ENCODE results near the gene SLC38A9. TPM values are rescaled to one million over a fixed set of nuclear protein-coding genes. Genes with fewer than 3 reads are reported as not detected.
"Not testable (repeated sequence)": the region's sequence is repeated elsewhere in the genome, so short reads cannot be mapped to it uniquely, and the experiment has no call there.

SLC38A9 gene
- total and polyA plus RNA-seq, 7 experiments from 2014 or later = 12.2 to 32.6 (median 22.2) TPM

- intact Hi-C loops (cut with micrococcal nuclease) = no loop called here
- H3K4me1 ChIP-seq (ENCODE audit: control insufficient read depth in 2 of 2, insufficient read depth in 2 of 2, low read length in 2 of 2) = no peaks in the 10 kb centered on the region
- H3K27ac ChIP-seq (ENCODE audit: low read depth, low read length) = no peak overlapping the region
- H3K36me3 Mint-ChIP-seq = peaks cover 0 to 26% (median 4%) of the 10 kb centered on the region in 5 donors
- no peak overlapping the region for H3K4me3 ChIP-seq (ENCODE audit: low read length)
- H3K27ac Mint-ChIP-seq = peak overlapping the region in 1 of 9 donors; percentile 23
- H3K27me3 ChIP-seq (ENCODE audit: control insufficient read depth in 2 of 2, insufficient read depth in 2 of 2, low read length in 2 of 2) = no peaks in the 10 kb centered on the region
- CTCF ChIA-PET = interaction anchor here (2.3 kb wide), 1 partner anchor 9 kb away, joined by 9 read pairs; no protein-coding TSS in a partner anchor
- no peak for DNase-seq
- ATAC-seq = no peak
- H3K4me1 Mint-ChIP-seq = peaks cover 3 to 24% (median 8%) of the 10 kb centered on the region in 7 donors
- no peaks in the 10 kb centered on the region for H3K27me3 Mint-ChIP-seq
- POLR2A ChIA-PET = no interaction called here
- H3K36me3 ChIP-seq (ENCODE audit: control insufficient read depth in 2 of 3, insufficient read depth in 3 of 3, low read length in 3 of 3) = no peaks in the 10 kb centered on the region
- H3K9me3 ChIP-seq (ENCODE audit: control insufficient read depth in 2 of 3, low read length in 3 of 3) = no peaks in the 10 kb centered on the region
- no peaks in the 10 kb centered on the region for H3K9me3 Mint-ChIP-seq
- no peak overlapping the region for H3K4me3 Mint-ChIP-seq
Observed at GRCh38 chr5:55700745-55701144, 11.4 kb downstream of the SLC38A9 start.

DNA sequence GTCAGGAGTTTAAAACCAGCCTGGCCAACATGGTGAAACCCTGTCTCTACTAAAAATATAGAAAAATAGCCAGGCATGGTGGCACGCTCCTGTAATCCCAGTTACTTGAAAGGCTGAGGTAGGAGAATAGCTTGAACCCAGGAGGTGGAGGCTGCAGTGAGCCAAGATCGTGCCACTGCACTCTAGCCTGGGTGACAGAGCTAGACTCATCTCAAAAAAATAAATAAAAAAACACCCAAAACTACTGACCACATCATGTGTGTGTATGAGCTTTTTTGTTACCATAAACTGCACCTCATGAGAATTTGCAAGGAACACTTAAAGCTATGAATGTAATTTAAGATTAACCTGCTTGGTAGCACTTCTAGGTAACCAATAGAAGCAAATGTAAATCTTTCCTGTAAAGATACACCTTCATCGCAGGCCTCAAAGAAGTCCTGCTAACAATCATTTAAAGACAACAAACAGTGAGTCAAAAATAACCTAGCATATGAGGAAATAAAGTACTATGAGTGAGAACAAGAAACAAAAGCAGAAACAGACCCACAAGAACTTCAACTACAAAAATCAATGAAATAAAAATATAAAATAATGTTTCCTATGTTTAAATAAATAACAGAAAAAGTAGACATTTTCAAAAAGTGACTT, 13.0 kb downstream of the SLC38A9 start:
- Histone ChIP-seq H3K4me3 (ENCODE audit: low read length) (no peak overlapping the region), H3K4me1 (ENCODE audit: control insufficient read depth in 2 of 2, insufficient read depth in 2 of 2, low read length in 2 of 2) (no peaks in the 10 kb centered on the region), H3K36me3 (ENCODE audit: control insufficient read depth in 2 of 3, insufficient read depth in 3 of 3, low read length in 3 of 3) (no peaks in the 10 kb centered on the region), H3K27me3 (ENCODE audit: control insufficient read depth in 2 of 2, insufficient read depth in 2 of 2, low read length in 2 of 2) (no peaks in the 10 kb centered on the region), H3K27ac (ENCODE audit: low read depth, low read length) (no peak overlapping the region), H3K9me3 (ENCODE audit: control insufficient read depth in 2 of 3, low read length in 3 of 3) (no peaks in the 10 kb centered on the region)
- Mint-ChIP-seq H3K27me3 (no peaks in the 10 kb centered on the region), H3K9me3 (no peaks in the 10 kb centered on the region), H3K4me1 (peaks cover 0 to 28% (median 8%) of the 10 kb centered on the region in 7 donors), H3K27ac (peak overlapping the region in 1 of 9 donors; percentile 9), H3K36me3 (peaks cover 0 to 26% (median 7%) of the 10 kb centered on the region in 5 donors), H3K4me3 (no peak overlapping the region)
- ChIA-PET CTCF (no interaction called here), POLR2A (no interaction called here)
- no peak for ATAC-seq
- intact Hi-C loops (cut with micrococcal nuclease) = no loop called here
- DNase-seq = no peak

DNA sequence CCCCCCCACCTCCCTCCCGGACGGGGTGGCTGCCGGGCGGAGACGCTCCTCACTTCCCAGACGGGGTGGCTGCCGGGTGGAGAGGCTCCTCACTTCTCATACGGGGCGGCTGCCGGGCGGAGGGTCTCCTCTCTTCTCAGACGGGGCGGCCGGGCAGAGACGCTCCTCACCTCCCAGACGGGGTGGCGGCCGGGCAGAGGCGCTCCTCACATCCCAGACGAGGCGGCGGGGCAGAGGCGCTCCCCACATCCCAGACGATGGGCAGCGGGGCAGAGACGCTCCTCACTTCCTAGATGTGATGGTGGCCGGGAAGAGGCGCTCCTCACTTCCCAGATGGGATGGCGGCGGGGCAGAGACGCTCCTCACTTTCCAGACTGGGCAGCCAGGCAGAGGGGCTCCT, 15.4 kb downstream of the SLC38A9 start:
- H3K4me1 ChIP-seq (ENCODE audit: control insufficient read depth in 2 of 2, insufficient read depth in 2 of 2, low read length in 2 of 2); H3K27ac ChIP-seq (ENCODE audit: low read depth, low read length); H3K9me3 ChIP-seq (ENCODE audit: control insufficient read depth in 2 of 3, low read length in 3 of 3); POLR2A ChIA-PET; intact Hi-C loops (cut with micrococcal nuclease); H3K27ac Mint-ChIP-seq; H3K36me3 ChIP-seq (ENCODE audit: control insufficient read depth in 2 of 3, insufficient read depth in 3 of 3, low read length in 3 of 3); ATAC-seq; H3K27me3 Mint-ChIP-seq; H3K4me3 ChIP-seq (ENCODE audit: low read length); H3K4me3 Mint-ChIP-seq; DNase-seq; H3K27me3 ChIP-seq (ENCODE audit: control insufficient read depth in 2 of 2, insufficient read depth in 2 of 2, low read length in 2 of 2); CTCF ChIA-PET; H3K9me3 Mint-ChIP-seq: not testable (repeated sequence)
- peaks cover 3 to 24% (median 7%) of the 10 kb centered on the region in 7 donors for H3K4me1 Mint-ChIP-seq
- H3K36me3 Mint-ChIP-seq = peaks cover 0 to 19% (median 8%) of the 10 kb centered on the region in 5 donors

- DNase-seq = peak in 2 of 9 donors; percentile 5 to 11
- Histone ChIP-seq H3K27ac (ENCODE audit: low read depth, low read length) (no peak overlapping the region), H3K4me1 (ENCODE audit: control insufficient read depth in 2 of 2, insufficient read depth in 2 of 2, low read length in 2 of 2) (peaks cover 0 to 3% of the 10 kb centered on the region in 2 donors), H3K27me3 (ENCODE audit: control insufficient read depth in 2 of 2, insufficient read depth in 2 of 2, low read length in 2 of 2) (no peaks in the 10 kb centered on the region), H3K4me3 (ENCODE audit: low read length) (no peak overlapping the region), H3K36me3 (ENCODE audit: control insufficient read depth in 2 of 3, insufficient read depth in 3 of 3, low read length in 3 of 3) (no peaks in the 10 kb centered on the region), H3K9me3 (ENCODE audit: control insufficient read depth in 2 of 3, low read length in 3 of 3) (no peaks in the 10 kb centered on the region)
- Mint-ChIP-seq H3K4me3 (no peak overlapping the region), H3K36me3 (peaks cover 0 to 11% (median 8%) of the 10 kb centered on the region in 5 donors), H3K4me1 (peaks cover 0 to 24% (median 6%) of the 10 kb centered on the region in 7 donors), H3K9me3 (no peaks in the 10 kb centered on the region), H3K27ac (no peak overlapping the region), H3K27me3 (no peaks in the 10 kb centered on the region)
- no peak for ATAC-seq
- CTCF ChIA-PET = interaction anchor here (0.6 to 1.5 kb wide), 4 partner anchors 129 to 533 kb away, joined by 3 to 4 read pairs (median 4); no protein-coding TSS in a partner anchor
- POLR2A ChIA-PET = no interaction called here
- intact Hi-C loops (cut with micrococcal nuclease) = loop anchor here (1.0 to 5.0 kb wide), 4 partner anchors 350 to 507 kb away; partner anchors contain the start of gene CCNO (in 1 of the 2)
Observed at GRCh38 chr5:55694152-55694830, 17.8 kb downstream of the SLC38A9 start.

- Mint-ChIP-seq H3K4me3 (no peak overlapping the region), H3K36me3 (peaks cover 0 to 7% (median 4%) of the 10 kb centered on the region in 5 donors), H3K27me3 (no peaks in the 10 kb centered on the region), H3K4me1 (peaks cover 0 to 22% (median 6%) of the 10 kb centered on the region in 7 donors), H3K9me3 (no peaks in the 10 kb centered on the region), H3K27ac (no peak overlapping the region)
- intact Hi-C loops (cut with micrococcal nuclease) = loop anchor here (1.0 to 5.0 kb wide), 5 partner anchors 285 to 520 kb away; partner anchors contain the start of gene CCNO (in 1 of the 2)
- no peaks in the 10 kb centered on the region for H3K9me3 ChIP-seq (ENCODE audit: control insufficient read depth in 2 of 3, low read length in 3 of 3)
- H3K36me3 ChIP-seq (ENCODE audit: control insufficient read depth in 2 of 3, insufficient read depth in 3 of 3, low read length in 3 of 3) = no peaks in the 10 kb centered on the region
- CTCF ChIA-PET = interaction anchor here (0.6 to 2.6 kb wide), 18 partner anchors 9 to 521 kb away, joined by 3 to 22 read pairs (median 3); no protein-coding TSS in a partner anchor
- no peaks in the 10 kb centered on the region for H3K27me3 ChIP-seq (ENCODE audit: control insufficient read depth in 2 of 2, insufficient read depth in 2 of 2, low read length in 2 of 2)
- POLR2A ChIA-PET = no interaction called here
- ATAC-seq (no peak), DNase-seq (no peak)
- H3K27ac ChIP-seq (ENCODE audit: low read depth, low read length) = no peak overlapping the region
- H3K4me1 ChIP-seq (ENCODE audit: control insufficient read depth in 2 of 2, insufficient read depth in 2 of 2, low read length in 2 of 2) = peaks cover 0 to 3% of the 10 kb centered on the region in 2 donors
- H3K4me3 ChIP-seq (ENCODE audit: low read length) = no peak overlapping the region
Observed at GRCh38 chr5:55692509-55692908, 19.6 kb downstream of the SLC38A9 start.

- ATAC-seq (no peak), DNase-seq (no peak)
- CTCF ChIA-PET = interaction anchor here (0.6 to 2.6 kb wide), 19 partner anchors 9 to 521 kb away, joined by 3 to 22 read pairs (median 3); no protein-coding TSS in a partner anchor
- Mint-ChIP-seq H3K27ac (no peak overlapping the region), H3K4me1 (peaks cover 0 to 22% (median 6%) of the 10 kb centered on the region in 7 donors), H3K4me3 (no peak overlapping the region), H3K9me3 (no peaks in the 10 kb centered on the region), H3K36me3 (peaks cover 0 to 4% (median 4%) of the 10 kb centered on the region in 5 donors), H3K27me3 (no peaks in the 10 kb centered on the region)
- Histone ChIP-seq H3K27me3 (ENCODE audit: control insufficient read depth in 2 of 2, insufficient read depth in 2 of 2, low read length in 2 of 2) (no peaks in the 10 kb centered on the region), H3K4me3 (ENCODE audit: low read length) (no peak overlapping the region), H3K36me3 (ENCODE audit: control insufficient read depth in 2 of 3, insufficient read depth in 3 of 3, low read length in 3 of 3) (no peaks in the 10 kb centered on the region), H3K27ac (ENCODE audit: low read depth, low read length) (no peak overlapping the region), H3K9me3 (ENCODE audit: control insufficient read depth in 2 of 3, low read length in 3 of 3) (no peaks in the 10 kb centered on the region), H3K4me1 (ENCODE audit: control insufficient read depth in 2 of 2, insufficient read depth in 2 of 2, low read length in 2 of 2) (peaks cover 0 to 3% of the 10 kb centered on the region in 2 donors)
- POLR2A ChIA-PET = no interaction called here
- intact Hi-C loops (cut with micrococcal nuclease) = loop anchor here (1.0 to 5.0 kb wide), 5 partner anchors 285 to 520 kb away; partner anchors contain the start of gene CCNO (in 1 of the 2)
Observed at GRCh38 chr5:55692106-55692417, 20.1 kb downstream of the SLC38A9 start.

Data from naive thymus-derived CD4-positive, alpha-beta T cell (primary cell).